GM18873 (cell line): ENCODE data around the gene ZDHHC3.
"Not testable (repeated sequence)": the region's sequence is repeated elsewhere in the genome, so short reads cannot be mapped to it uniquely, and the experiment has no call there.

ENCODE experiments used
- ATAC-seq: cut with Tn5 transposase; IDR thresholded peaks from one replicate; pipeline ENCODE4 v1.9.1; 2021; ENCODE audit warnings: mild to moderate bottlenecking, moderate library complexity, moderate number of reproducible peaks; ENCODE audit not compliant: unreplicated experiment, low FRiP score

The ZDHHC3 gene

GRCh38 chr3:44966795-44967278 lies 9.1 kb downstream of the ZDHHC3 start:
- ATAC-seq = no peak

- no peak for ATAC-seq
These were observed 10.8 kb downstream of the ZDHHC3 start for GRCh38 chr3:44965165-44965564.

- ATAC-seq = no peak
These were observed 12.2 kb downstream of the ZDHHC3 start for GRCh38 chr3:44963571-44964325.

GRCh38 chr3:44962621-44963393 lies 13.2 kb downstream of the ZDHHC3 start:
- no peak for ATAC-seq

GRCh38 chr3:44961888-44962287 lies 14.1 kb downstream of the ZDHHC3 start:
- ATAC-seq = no peak

- peak; percentile 43 for ATAC-seq
These were observed 15.5 kb downstream of the ZDHHC3 start for GRCh38 chr3:44960387-44961026.

GRCh38 chr3:44958386-44958785 lies 17.6 kb downstream of the ZDHHC3 start:
- ATAC-seq = no peak

- no peak for ATAC-seq
These were observed 18.0 kb downstream of the ZDHHC3 start for GRCh38 chr3:44957986-44958385.

GRCh38 chr3:44955917-44956316 lies 20.1 kb downstream of the ZDHHC3 start:
- ATAC-seq = no peak

- no peak for ATAC-seq
These were observed 21.0 kb downstream of the ZDHHC3 start for GRCh38 chr3:44954962-44955361.

GRCh38 chr3:44954304-44954703 lies 21.7 kb downstream of the ZDHHC3 start:
- no peak for ATAC-seq

- no peak for ATAC-seq
These were observed 23.3 kb downstream of the ZDHHC3 start for GRCh38 chr3:44952689-44953088.

GRCh38 chr3:44950275-44950734 lies 25.7 kb downstream of the ZDHHC3 start:
- no peak for ATAC-seq

- not testable (repeated sequence) for ATAC-seq
These were observed 26.2 kb downstream of the ZDHHC3 start for GRCh38 chr3:44949770-44950169.

GRCh38 chr3:44948239-44948638 lies 27.7 kb downstream of the ZDHHC3 start:
- no peak for ATAC-seq

GRCh38 chr3:44942202-44942921 lies 33.6 kb downstream of the ZDHHC3 start:
- ATAC-seq = no peak

GRCh38 chr3:44939581-44940036 lies 36.4 kb downstream of the ZDHHC3 start:
- no peak for ATAC-seq

GRCh38 chr3:44932986-44933944 lies 42.7 kb downstream of the ZDHHC3 start:
- no peak for ATAC-seq

GRCh38 chr3:44932271-44932670 lies 43.7 kb downstream of the ZDHHC3 start:
- ATAC-seq = no peak
